AG08395 (cell line): ENCODE data around the gene COL4A2.
A peak's percentile ranks its signal among the peaks of the same experiment; 100 is the strongest.

Source experiments
- DNase-seq: peaks from one replicate; pipeline ENCODE4 v3.0.0; 2012; ENCODE audit warnings: mixed read lengths, low spot score

COL4A2 gene

DNA sequence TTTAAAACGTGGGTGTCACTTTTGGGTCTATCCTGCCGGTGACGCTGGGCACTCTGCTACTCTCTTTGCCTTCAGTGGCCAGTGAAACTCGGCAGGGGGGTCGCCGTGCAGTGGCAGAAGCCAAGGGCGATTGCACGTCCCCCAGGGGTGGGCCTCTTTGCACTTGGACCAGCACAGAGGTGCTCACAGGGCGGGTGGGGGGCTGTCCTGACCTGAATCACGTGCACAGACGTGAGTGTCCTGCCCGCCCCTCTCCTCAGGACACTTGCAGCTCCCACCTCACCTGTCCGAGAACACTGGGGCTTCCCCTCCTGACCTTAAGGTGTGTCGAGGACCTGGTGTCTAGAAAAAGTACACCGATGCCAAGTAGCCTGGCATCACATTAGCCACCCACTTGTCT lies 16.3 kb upstream of the COL4A2 start:
- no peak for DNase-seq

GRCh38 chr13:110291286-110291685 lies 15.8 kb upstream of the COL4A2 start:
- DNase-seq = no peak

- no peak for DNase-seq
Observed at GRCh38 chr13:110293037-110293436, 14.0 kb upstream of the COL4A2 start.

- no peak for DNase-seq
Observed at GRCh38 chr13:110293649-110294048, 13.4 kb upstream of the COL4A2 start.

- DNase-seq = peak; percentile 48
Observed at GRCh38 chr13:110294146-110294545, 12.9 kb upstream of the COL4A2 start.

- DNase-seq = no peak
Observed at GRCh38 chr13:110294622-110295021, 12.5 kb upstream of the COL4A2 start.

DNA sequence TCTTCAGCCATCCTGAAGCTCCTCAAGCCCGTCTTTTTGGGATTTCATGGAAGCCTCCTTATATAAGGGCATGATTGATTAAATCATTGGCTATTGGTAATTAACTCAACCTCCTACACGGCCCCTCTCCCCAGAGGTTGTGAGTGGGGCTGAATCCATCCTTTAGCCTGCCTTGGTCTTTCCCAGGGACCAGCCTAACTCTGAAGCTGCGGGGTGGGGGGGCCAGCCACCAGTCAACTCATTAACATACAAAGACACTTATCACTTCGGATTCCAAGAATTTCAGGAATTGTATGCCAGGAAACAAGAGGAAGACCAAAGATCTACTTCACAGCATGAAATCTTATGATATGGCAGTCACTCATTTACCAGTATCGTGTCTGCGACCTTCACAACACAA lies 10.1 kb upstream of the COL4A2 start:
- DNase-seq = no peak

GRCh38 chr13:110297766-110298504 lies 9.1 kb upstream of the COL4A2 start:
- DNase-seq = no peak

GRCh38 chr13:110298505-110299282 lies 8.4 kb upstream of the COL4A2 start:
- DNase-seq = no peak

- no peak for DNase-seq
Observed at GRCh38 chr13:110299283-110299840, 7.7 kb upstream of the COL4A2 start.

DNA sequence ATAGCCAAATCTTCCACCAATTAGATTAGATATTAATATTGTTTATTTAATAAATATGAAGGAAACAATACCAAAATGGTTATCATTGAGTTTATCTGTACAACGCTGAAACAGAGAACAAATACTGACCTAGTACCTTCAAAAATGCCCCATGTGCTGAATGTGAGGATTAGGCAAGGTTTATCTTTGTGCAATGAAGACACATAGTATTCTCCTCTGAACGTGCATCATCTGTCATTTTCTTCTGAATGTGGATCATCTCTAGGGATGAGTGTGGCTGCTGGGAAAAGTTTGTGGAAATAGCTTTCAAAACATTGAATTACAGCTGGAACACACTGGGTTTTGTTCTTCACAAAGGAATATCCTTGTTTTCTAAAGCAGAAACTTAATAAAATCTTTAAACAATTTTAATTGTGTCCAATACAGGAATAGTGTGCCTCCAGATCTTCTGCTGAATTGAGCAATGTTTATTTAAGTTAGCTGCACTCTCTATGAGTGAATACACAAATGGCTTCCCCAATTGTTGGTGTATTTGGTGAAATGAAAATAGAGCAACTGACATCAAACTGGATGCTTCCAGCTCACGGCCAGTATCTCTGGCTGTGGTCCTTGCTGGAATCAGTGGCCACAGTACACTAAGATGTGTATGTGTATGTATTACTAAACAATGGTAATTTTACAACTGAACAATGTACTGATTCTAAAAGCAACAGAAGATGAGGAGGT lies 6.8 kb upstream of the COL4A2 start:
- no peak for DNase-seq

GRCh38 chr13:110301083-110301482 lies 6.0 kb upstream of the COL4A2 start:
- DNase-seq = no peak

- peak; percentile 86 for DNase-seq
Observed at GRCh38 chr13:110301606-110302553, 5.2 kb upstream of the COL4A2 start.

- no peak for DNase-seq
Observed at GRCh38 chr13:110302997-110303396, 4.1 kb upstream of the COL4A2 start.

DNA sequence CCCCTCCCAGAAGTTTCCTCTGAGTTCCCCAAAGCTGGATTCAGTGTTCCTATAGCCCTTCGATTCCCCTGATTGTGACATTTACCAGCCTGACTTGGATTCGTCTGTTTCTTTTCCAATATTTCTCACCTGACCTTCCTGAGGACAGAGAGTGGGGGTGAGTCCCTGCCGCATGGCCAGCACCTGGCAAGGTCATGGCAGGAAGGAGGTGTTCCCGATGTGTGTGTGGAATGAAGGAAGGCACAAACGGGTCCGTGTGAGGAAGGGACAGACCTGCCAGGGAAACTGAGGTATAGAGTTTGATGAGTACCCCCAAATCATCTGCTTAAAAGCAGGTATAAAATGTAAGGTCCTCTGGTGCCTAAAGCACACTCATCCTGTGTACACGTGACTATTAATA lies 3.4 kb upstream of the COL4A2 start:
- no peak for DNase-seq

GRCh38 chr13:110304256-110304655 lies 2.8 kb upstream of the COL4A2 start:
- no peak for DNase-seq

DNA sequence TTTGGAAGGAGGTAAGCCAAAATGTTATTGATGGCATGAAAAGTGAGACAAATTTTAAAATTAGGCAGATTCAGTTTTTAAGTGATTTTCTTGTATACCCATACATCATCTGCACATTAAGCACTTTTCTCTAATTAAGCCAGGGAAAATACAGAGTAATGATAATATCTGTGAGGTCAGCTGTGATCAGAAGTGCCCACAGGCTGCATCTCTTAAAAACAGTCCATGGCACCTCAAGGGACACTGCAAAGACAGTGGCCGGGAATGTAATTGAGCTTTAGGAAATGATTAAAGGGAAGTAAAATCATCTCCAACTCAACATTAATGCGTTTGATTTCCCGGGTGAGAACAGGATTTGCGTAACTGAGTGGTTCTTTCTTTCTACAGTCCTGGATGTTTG lies 2.1 kb upstream of the COL4A2 start:
- DNase-seq = no peak

- DNase-seq = no peak
Observed at GRCh38 chr13:110305544-110305943, 1.5 kb upstream of the COL4A2 start.

GRCh38 chr13:110305949-110306339 lies 1.1 kb upstream of the COL4A2 start:
- DNase-seq = no peak

GRCh38 chr13:110306340-110306959 lies 634 bp upstream of the COL4A2 start:
- no peak for DNase-seq
